DMS 273 treated with DMSO at 0.1 percent for 48 hours (cell line): ENCODE measurements around the gene KASH5.
"Not testable (repeated sequence)": the region's sequence is repeated elsewhere in the genome, so short reads cannot be mapped to it uniquely, and the experiment has no call there.

Experiments used
- DNase-seq: peaks from one replicate; lab custom pipeline; 2025; lab: John Stamatoyannopoulos, UW

Gene KASH5

DNA sequence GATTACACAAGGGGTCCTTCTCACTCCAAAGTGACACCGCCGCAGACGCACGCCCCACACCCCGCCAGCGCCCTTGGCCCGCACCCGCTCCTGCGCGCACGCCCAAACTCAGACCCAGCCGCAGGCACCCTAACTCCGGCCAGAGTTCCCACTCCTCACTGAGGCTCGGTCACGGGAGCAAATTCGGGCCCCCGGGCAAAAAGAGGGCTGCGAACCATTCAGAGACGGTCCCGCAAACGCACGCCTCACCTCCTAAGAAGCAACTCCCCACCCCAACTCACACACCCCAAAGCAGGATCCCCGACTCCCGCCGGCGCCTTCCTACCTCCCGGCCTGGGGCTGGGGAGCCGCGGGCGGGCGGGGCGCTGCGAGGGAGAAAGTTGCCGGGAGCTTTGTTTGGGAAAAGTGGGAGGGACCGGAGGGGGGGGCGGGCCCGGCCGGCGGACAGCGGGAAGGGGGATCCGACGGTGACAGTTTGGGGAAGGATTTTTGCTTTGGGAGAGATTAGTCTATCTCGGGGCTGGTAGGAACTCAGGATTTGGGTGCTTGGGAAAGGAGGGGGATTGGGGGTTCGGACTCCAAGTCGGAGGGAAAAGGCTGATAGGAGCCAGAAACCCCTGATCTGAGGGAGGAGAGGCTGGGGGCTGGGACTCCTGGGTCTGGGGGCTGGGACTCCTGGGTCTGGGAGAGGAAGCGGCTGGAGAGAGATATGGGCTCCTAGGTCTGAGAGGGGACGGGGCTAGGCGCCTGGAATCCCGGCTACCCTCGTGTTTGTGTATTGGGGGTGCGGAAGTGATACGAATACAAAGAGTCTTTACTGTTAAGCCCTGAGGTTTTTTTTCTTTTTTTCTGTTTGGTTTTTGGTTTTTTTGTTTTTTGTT is 25.8 kb upstream of the KASH5 start, which contains the start of gene TEAD2:
TSS of gene TEAD2 (minus strand) at position 369 of the 881 bp plus-strand sequence. CDS start 2,341 bp downstream, outside the sequence.
- DNase-seq: peak; percentile 39

DNA sequence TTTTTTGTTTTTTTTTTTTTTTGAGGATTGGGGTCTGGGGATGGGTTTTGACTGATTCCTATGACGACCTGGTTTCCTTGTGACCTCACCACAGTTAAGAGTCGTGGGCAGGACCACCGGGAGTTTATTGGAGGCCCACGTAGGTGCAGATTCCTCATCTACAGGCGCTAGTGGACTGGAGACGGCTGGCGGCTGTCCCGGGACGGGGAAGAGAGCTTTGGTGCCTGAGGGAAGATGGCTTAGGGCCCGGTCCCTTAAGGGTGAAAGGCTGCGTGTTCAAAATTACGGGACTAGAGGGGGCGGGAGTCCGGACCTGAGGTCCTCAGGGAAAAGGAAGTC is 25.2 kb upstream of the KASH5 start:
- no peak for DNase-seq

DNA sequence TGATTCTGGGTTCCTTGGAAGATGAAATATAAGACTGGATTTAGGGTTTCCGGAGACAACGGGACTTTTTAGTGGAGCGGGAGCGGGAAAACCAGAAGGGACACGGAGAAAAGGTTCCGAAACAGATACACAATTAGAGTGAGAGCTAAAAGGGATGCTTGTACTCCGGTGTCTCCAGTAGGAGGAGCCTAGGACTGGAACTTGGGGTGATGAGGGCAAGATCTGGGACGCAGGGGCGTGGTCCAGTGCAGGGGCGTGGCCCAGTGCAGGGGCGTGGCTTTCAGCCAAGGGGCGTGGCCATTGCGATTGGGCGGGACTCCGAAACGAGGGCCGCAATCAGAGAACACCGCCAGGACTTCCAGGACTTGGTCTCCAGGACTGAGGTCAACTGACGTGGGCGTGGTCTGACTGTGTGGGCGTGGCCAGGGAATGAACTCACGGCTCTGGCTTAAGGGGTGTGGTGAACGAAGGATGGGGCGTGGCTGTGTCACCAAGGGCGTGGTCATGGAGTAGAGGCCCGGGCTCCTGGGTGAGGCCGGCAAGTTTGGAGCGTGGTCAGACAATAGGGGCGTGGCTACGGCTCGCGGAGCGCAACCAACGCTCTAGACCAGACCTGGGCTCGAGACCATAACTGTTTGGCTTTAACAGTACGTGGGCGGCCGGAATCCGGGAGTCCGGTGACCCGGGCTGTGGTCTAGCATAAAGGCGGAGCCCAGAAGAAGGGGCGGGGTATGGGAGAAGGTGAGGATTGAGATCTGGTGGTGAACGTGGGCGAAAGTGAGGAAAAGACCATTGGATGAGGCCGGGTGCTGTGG is 24.6 kb upstream of the KASH5 start, which contains the start of gene DKKL1:
TSS of gene DKKL1 (plus strand) at position 610 of the 815 bp plus-strand sequence. CDS start at position 732, 122 bp downstream.
- DNase-seq: peak; percentile 90

DNA sequence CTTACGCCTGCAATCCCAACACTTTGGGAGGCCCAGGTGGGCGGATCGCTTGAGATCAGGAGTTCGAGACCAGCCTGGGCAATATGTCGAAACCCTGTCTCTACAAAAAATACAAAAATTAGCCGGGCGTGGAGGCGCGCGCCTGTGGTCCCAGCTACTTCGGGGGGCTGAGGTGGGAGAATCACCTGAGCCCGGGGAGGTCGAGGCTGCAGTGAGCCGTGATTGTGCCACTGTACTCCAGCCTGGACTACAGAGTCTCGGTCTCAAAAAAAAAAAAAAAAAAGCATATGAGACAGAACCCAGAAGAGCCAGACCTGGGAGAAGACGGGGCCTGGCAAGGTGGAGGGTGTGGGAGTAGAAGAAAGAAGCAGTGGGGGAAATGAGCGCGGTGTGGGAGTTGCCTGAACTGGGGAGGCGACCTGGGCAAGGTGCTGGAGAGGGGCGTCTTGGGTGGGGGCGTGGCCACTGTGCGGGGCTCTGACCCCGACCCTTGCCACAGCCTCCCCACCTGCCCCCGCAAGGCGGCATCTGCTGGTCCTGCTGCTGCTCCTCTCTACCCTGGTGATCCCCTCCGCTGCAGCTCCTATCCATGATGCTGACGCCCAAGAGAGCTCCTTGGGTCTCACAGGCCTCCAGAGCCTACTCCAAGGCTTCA is 23.8 kb upstream of the KASH5 start:
- DNase-seq: no peak

DNA sequence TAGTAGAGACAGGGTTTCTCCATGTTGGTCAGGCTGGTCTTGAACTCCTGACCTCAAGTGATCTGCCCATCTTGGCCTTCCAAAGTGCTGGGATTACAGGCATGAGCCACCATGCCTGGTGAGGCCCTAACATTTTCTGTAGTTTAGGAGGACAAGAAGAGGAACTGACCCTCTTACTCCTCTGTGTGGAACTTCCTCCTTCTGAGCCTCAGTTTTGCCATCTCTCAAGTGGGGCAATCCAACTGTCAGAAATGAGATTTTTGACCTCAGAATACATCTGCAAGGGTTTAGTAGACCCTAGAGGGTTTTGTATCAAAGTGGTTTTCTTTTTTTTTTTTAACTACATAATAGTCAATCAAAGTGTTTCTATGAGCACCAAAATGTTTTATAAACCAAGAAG is 21.9 kb upstream of the KASH5 start:
- no peak for DNase-seq

DNA sequence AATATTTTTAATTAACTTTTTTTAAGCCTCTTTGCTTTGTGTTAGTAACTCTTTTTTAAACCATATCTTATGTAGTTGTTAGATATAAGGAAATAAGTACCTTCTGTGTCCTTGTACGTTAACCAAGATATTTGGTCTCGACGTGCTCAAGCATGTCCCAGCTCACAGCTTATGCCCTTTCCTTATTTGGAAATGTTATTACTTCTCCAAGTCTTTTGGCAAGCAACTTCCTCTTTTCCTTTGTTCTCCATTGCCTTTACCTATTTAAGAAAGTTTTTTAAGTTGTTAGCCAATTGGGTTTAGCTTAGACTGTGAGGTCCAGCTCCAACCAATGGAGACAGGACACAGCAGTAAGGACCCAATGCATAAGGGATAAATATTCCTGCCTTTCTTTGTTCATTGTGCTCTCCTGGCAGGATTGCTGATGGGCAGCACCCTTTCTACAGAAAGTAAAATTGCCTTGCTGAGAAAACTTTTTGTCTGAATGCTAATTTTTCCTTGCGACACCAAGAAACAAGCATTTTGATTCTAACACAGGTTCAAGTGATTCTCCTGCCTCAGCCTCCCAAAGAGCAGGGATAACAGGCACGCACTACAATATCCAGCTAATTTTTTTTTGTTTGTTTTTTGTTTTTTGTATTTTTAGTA is 19.2 kb upstream of the KASH5 start:
- DNase-seq: no peak

DNA sequence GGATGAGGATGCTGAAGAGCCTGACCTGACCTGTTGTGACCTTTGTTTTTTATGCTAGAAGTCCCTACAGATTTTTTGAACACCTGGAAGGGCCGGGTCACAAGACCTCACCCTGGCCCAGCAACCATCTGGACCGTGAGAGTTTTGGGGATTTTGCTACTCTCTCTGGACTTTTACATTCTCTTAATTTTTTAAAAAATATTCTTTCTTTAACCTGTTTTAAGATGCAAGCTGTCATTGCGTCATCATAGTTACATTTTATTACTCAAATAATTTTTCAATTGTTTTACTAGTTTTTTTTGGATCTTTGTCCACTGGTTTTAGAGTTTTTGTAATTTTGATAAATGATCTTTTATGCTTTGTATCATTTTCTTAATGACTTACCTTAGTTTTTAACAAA is 16.9 kb upstream of the KASH5 start:
- DNase-seq: no peak

DNA sequence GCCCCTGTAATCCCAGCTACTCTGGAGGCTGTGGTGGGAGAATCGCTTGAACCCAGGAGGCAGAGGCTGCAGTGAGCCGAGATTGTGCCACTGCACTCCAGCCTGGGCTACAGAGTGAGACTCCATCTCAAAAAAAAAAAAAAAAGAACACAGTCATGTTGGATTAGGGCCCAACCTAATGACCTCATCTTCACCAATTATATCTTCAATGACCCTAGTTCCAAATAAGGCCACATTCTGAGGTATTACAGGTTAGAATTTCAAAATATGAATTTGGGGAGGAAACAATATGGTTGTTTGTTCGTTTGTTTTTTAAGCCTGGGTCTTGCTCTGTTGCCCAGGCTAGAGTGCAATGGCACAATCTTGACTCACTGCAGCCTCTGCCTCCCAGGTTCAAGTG is 14.9 kb upstream of the KASH5 start:
- not testable (repeated sequence) for DNase-seq

DNA sequence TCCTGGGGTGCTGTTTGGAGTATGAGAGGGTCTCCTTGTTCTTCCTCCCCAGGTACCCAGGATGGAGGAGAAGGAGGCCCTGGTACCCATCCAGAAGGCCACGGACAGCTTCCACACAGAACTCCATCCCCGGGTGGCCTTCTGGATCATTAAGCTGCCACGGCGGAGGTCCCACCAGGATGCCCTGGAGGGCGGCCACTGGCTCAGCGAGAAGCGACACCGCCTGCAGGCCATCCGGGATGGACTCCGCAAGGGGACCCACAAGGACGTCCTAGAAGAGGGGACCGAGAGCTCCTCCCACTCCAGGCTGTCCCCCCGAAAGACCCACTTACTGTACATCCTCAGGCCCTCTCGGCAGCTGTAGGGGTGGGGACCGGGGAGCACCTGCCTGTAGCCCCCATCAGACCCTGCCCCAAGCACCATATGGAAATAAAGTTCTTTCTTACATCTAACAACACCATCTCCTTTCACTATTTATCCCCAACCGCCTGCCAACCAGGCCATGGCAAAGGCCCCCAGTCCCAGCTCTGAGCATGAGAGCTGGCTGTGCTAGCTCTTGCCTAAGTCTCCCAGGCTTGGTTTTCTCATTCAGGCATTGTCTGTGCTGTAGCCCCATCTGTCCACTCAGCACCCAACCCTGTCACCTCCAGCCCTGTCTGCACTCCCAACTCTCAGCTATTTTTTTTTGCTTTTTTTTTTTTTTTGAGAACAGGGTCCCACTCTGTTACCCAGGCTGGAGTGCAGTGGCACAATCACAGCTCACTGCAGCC is 13.2 kb upstream of the KASH5 start:
- DNase-seq: no peak

DNA sequence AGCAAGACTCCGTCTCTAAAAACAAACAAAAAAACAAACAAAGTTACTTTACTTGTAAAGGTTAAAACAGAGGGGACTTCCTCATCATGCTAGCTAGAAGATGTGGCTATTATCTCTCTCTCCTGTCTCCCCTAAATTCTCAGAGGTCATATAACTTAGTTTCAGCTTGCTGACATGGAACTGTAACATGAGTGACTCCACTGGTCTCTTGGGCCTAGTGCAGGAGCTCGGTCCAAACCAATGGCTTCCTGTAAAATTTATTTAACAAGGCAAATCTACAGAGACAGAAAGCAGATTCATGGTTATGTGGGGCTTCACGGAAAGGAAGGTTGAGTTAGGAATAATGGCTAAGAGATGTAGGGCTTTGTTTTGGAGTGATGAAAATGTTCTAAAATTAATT is 9.5 kb upstream of the KASH5 start:
- DNase-seq: no peak

DNA sequence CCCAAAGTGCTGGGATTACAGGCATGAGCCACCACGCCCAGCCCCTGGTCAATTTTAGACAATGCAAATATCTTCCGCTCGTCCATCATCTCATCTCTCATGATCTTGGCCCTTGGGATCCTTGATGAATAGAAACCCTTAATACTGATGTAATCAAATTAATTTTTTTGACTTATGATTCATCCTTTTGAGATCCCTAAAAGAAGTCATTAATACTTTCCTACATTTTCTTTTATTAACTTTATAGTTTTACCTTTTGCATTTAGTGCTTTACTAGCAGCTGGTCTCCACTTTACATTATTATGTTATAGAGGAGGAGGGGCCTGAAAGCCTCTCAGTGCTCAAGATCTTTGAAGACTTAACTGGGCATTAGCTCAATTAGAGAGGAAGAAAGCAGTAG is 7.7 kb upstream of the KASH5 start:
- DNase-seq: no peak

DNA sequence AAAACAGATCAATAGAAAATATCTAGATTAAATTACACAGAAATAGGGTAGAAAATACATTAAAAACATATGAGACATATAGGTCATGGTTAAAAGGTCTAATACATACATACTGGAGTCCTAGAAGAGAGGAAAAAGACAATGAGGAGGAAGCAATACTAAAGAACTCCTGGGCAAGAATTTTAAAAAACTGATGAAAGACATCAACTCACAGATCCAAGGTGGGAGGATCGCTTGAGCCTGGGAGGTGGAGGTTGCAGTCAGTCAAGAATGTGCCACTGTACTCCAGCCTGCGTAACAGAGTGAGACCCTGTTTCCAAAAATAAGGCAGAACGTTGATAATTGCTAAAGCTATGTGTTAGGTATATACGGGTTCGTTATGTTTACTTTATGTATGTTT is 5.4 kb upstream of the KASH5 start:
- DNase-seq: no peak

DNA sequence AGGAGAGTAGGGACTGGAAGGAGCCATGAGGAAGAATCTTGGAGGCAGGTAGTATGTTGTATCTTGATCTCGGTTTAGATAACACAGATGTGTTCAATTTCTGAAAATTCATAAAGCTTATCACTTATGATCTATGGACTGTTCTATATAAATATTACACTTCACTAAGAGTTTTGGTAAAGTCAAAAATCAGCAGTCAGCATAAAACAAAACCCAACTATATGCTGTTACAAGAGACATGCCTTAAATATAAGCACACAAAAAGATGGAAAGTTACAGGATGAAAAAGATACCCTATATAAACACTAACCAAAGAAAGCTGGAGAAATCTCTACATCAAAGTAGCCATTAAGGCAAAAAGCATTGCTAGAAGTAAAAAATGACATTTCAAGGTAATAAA is 4.5 kb upstream of the KASH5 start:
- DNase-seq: no peak

DNA sequence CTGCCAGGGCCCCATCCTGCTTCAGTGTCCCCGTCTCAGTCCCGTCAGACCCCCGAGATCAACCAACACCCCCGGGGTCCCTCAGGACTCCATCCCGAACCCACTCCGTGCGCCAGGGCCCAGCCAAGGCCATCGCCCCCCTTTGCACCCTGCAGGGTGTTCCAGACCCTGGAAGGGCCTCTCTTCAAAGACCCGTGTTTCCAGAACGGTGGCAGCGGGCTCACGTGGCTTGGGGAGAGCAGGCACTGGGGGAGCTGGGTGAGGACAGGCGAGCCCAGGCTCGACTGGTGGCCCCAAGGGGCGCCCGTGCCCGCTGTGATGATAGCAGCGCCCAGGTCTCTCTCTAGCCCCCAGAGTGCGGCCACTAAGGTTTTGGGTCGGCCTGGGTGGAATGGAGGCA is 1.4 kb downstream of the KASH5 start:
- no peak for DNase-seq

DNA sequence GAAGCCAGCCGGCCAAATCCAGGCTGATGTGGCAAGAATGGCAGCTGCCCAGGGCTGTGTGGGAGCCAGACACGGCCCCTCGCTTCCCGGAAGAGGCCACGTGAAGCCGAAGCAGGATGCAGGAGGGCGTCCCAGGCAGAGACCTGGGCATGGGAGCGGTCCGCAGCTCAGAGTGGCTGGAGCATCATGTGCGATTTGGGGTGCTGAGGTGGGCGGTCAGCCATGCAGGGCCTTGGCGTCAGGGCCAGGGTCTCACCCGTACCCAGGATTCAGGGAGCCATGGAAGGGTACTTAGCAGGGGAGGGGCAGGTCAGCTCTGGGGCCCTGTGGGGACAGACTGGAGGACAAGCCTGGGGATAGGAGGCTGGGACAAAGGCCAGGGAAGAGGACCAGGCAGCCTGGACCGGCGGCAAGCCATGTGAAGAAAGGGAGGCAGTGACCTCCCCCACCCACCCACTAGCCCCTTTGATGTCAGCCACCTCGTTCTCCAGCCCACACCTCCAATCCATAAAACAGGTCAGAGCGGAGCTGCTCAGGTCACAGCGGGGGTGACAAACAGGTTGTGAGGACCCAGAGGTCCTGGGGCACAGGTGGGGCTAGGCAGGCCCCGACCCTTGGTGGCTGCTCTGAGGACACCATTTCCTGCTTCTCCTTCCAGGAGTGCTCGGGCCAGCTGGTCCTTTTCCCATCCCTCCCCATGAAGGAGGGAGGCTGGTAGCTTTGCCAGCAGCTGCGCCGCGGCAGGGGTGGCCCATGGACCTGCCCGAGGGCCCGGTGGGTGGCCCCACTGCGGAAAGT is 2.3 kb downstream of the KASH5 start:
- DNase-seq: no peak

DNA sequence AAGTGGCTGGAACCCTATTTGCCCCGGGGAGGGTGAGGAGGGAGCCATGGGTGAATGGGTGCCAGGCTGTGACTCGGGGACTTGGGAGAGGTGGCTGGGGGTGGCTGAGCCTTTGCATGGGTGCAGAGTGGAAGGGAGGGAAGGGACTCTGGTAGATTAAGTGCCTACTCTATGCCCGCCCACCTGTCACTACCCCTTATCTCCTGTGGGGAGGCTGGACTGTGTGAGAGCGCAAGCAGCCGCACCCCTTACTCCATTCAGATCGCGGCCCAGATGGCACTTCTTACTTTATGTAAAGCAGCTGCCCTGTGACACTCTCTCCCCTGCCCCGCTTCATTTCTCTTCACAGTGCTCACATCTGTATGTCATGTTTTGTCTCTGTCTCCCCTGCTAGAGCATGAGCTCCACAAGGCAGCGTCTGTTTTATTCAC is 2.9 kb downstream of the KASH5 start:
- DNase-seq: no peak

DNA sequence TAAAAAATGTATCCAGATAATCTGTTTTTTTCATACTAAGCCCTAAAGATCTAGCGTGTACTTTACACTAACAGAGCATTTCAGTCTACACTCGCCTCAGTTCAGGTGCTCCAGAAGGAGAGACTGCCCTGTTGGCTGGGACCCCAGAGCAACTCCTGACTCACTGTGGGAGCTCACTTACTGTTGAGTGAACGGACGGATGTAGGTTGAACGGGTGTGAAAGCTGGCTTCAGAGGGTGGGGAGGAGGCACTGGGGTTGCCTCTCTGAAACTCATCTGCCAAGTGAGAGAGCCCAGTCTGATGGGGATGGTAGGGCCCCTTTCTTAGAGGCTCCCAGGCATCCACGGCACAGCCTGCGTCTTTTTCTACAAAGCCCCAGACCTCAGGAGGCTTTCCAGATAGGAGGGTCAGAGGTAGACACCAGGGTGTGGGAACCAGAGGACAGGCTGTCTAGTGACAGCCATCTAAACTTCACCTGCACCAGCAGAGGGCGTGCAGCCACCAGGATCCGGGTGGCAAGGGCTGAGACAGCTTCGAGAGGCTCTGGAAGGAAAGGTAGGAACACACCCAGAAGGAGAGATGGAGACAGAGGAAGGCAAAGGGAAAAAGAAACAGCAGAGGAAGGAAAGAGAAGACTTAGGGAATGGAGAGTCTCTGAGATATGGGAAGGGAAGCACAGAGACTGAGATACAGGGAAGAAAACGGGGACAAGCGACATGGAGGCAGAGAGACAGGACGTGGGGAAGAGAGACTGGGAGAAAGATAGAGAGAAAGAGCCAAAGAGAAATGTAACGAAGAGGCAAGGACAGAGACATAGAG is 3.7 kb downstream of the KASH5 start:
- DNase-seq: peak; percentile 64

DNA sequence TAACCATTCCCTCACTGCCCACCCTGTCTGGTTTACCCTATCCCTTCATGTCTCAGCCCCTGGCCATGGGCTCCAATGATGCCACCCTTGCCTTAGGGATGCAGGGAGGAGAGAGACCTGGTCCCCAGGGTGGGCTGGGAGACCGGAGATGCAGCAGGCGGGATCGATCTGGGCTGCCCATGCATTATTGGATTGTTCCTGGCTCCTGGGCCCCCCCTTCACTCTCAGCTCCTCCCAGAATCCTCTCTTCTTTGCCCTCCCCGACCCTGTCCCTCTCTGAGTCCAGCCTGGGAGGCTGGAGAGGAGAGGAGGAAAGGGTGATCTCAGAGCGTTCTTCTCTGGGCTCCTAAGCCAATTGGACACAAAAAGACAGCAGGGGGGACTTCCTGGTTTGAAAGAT is 5.8 kb downstream of the KASH5 start:
- DNase-seq: no peak

DNA sequence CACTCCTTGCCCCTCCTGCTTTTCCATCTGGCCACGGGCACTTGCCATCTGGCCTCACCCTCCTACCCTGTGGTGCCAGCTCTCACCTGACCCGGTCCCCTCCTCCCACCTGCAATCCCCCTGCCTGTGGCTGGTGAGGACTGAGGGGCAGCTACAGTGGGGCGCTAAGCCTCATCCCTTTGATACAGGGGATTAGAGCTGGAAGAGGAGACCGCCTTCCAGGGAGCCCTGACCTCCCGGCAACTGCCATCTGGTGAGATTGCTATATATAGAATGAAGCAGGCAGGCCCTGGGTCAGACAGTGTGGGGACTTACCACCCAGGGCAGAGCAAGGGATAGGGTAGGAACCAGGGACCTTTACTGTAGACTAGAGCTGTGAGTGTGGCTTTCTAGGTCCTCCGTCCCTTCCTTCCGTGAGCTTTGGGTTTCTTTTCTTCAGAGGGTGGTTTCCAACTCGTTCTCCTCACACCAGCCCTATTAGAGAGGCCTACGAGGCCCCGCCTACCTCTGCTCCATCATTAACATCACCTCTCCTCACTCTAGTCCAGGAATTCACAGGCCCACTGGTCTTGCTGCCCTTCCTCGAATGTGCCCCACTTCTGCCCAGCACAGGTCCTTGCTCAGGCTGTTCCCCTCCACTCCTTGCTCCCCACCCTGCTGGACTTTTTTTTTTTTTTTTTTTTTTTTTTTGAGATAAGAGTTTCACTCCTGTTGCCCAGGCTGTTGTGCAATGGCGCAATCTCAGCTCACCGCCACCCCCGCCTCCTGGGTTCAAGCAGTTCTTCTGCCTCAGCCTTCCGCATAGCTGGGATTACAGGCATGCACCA is 7.7 kb downstream of the KASH5 start:
- peak; percentile 64 for DNase-seq
